ENCODE results near the gene RIPK1.

RIPK1 gene

DNA sequence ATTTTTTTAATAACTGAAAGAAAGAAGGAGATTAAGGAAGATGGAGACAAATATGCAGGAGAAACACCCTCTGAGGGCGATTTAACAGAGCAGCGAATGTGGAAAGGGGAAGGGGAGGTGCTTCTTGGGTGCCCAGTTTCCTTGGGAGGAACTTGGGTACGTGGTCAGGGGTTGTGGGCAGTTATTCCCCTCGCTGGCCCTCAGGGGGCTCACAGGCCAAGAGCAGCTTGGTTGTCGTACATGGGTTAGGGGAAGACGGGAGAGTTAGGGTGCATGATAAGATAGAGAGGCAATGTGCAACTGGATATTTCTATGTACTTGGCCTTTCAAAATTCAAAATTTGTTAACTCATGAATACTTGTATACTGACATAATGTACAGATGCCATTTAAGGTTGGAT, 96.1 kb downstream of the RIPK1 start:
- Histone ChIP-seq H3K79me2 (ENCODE audit: insufficient read depth, low read depth) (no peaks in the 10 kb centered on the region), H4K20me1 (ENCODE audit: insufficient read depth) (no peaks in the 10 kb centered on the region), H3K9ac (no peak overlapping the region), H2AFZ (ENCODE audit: low read depth) (no peak overlapping the region), H3K4me2 (no peak overlapping the region), H3K27ac (no peak overlapping the region), H3K4me1 (ENCODE audit: low read depth, poor library complexity, severe bottlenecking) (peaks cover 7% of the 10 kb centered on the region), H3K36me3 (ENCODE audit: insufficient read depth) (no peaks in the 10 kb centered on the region), H3K27me3 (ENCODE audit: insufficient read depth, low read depth) (no peaks in the 10 kb centered on the region), H3K4me3 (IDR thresholded peaks at IDR 0.05; ENCODE audit: insufficient read depth, low read depth, low read length) (no peak overlapping the region)
- TF ChIP-seq, protein P1, sequence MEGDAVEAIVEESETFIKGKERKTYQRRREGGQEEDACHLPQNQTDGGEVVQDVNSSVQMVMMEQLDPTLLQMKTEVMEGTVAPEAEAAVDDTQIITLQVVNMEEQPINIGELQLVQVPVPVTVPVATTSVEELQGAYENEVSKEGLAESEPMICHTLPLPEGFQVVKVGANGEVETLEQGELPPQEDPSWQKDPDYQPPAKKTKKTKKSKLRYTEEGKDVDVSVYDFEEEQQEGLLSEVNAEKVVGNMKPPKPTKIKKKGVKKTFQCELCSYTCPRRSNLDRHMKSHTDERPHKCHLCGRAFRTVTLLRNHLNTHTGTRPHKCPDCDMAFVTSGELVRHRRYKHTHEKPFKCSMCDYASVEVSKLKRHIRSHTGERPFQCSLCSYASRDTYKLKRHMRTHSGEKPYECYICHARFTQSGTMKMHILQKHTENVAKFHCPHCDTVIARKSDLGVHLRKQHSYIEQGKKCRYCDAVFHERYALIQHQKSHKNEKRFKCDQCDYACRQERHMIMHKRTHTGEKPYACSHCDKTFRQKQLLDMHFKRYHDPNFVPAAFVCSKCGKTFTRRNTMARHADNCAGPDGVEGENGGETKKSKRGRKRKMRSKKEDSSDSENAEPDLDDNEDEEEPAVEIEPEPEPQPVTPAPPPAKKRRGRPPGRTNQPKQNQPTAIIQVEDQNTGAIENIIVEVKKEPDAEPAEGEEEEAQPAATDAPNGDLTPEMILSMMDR (conservative IDR thresholded peaks at IDR 0.05; ENCODE audit: low read depth, low read length): no peak
